B cell (primary cell): ENCODE measurements around the gene ATP2A1.

Experiments used
- CTCF ChIP-seq: fragments of 200-600 bp; IDR thresholded peaks from one replicate; pipeline ENCODE4 v1.8.0; 2022; ENCODE audit warnings: antibody characterized with exemption, mild to moderate bottlenecking
- EZH2 ChIP-seq: IDR thresholded peaks from 2 replicates; pipeline ENCODE4 v1.6.1; 2012; ENCODE audit warnings: borderline replicate concordance, low read depth, mild to moderate bottlenecking, moderate library complexity, low read length; ENCODE audit not compliant: insufficient read depth, poor library complexity, severe bottlenecking

GRCh38 chr16:28845293-28845692 is 33.0 kb upstream of the ATP2A1 start:
- no peak for TF ChIP-seq CTCF
- no peak for TF ChIP-seq EZH2
